Cardiac muscle cell (in vitro differentiated cells and primary cell): ENCODE measurements around the gene BCL2L2. TPM values are rescaled to one million over a fixed set of nuclear protein-coding genes. Genes with fewer than 3 reads are reported as not detected.
"Not testable (repeated sequence)": the region's sequence is repeated elsewhere in the genome, so short reads cannot be mapped to it uniquely, and the experiment has no call there.

Source experiments
- DNase-seq, 2 donors: peaks; one replicate each; pipeline versions ENCODE4 v3.0.0 to v3.0.0-alpha.2; 2010 to 2017; ENCODE audit warnings: low read depth in 1 of 2, low spot score in 1 of 2
- H3K27ac ChIP-seq: fragments of 200-600 bp; sonication (generic); 2 replicates; pipeline ENCODE4 v1.5.1; 2016
- H3K27me3 ChIP-seq: fragments of 200-600 bp; sonication (generic); 2 replicates; pipeline ENCODE4 v1.6.0; 2016; ENCODE audit warnings: control low read depth
- H3K36me3 ChIP-seq: fragments of 200-600 bp; sonication (generic); 2 replicates; pipeline ENCODE4 v1.5.1; 2016; ENCODE audit warnings: control low read depth
- H3K4me1 ChIP-seq: fragments of 200-600 bp; sonication (generic); 2 replicates; pipeline ENCODE4 v1.8.1; 2017; ENCODE audit warnings: low read depth, mild to moderate bottlenecking, mixed run types
- H3K4me3 ChIP-seq: fragments of 200-600 bp; sonication (generic); 2 replicates; pipeline ENCODE4 v1.5.1; 2016; ENCODE audit warnings: mild to moderate bottlenecking
- H3K9me3 ChIP-seq: fragments of 200-600 bp; sonication (generic); 2 replicates; pipeline ENCODE4 v1.5.1; 2017; ENCODE audit warnings: low read depth, mild to moderate bottlenecking, control low read depth
- polyA plus RNA-seq: library from polyadenylated mRNA; unstranded; fragments of >200 nt; fragmentation: Nextera tagmentation; extraction: Ambion mirVana; gene quantifications from 2 replicates; pipeline ENCODE4 v1.2.1, GENCODE V29; 2016
- total RNA-seq: library from RNA; depleted of rRNA; stranded (reverse); fragments of >200 nt; gene quantifications from 2 replicates; pipeline ENCODE4 v1.2.3, GENCODE V29; 2016
- TF ChIP-seq, protein P1 (sequence below): IDR thresholded peaks from 2 replicates; pipeline ENCODE4 v1.5.1; 2012; ENCODE audit warnings: low read depth, mild to moderate bottlenecking, low read length

Gene BCL2L2, protein sequence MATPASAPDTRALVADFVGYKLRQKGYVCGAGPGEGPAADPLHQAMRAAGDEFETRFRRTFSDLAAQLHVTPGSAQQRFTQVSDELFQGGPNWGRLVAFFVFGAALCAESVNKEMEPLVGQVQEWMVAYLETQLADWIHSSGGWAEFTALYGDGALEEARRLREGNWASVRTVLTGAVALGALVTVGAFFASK
- 28.6 and 40.7 TPM in 2 replicates for total RNA-seq
- 5.8 and 7.4 TPM in 2 replicates for polyA plus RNA-seq

DNA sequence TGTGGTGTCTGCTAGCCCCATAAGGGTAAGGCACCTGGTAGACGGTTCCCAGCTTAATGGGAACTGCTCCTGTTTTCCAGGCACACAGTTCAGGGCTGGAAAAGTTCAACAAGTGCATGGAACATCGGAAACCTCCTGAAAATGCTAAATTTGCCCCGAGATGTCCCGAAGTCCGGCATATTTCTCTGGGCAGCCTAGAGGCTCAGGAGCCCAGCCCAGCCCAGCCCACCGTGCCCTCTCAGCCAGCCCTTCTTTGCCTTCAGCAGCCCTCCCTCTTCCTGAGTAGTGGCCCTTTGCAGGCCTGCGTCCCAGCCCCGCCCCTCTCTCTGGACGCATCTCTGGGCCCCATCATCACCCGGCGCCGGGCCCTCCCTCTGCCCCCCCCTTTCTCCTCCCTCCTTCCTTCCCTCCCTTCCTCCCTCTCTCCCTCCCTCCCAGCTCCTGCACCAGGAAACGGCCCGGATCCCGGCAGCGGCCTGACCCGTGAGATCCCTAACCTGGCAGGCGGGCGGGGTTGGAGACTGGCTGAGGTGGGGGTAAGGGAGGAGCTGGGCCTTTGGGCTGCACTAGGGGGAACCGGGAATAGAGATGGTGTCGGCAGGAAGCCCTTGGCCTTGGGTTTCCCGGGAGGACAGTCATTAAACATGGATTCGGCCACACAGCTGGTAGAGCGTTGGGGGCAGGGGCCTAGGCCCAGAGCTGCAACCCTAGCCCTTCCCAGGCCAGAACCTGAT lies at the start of gene BCL2L2:
BCL2L2 (plus strand) TSS at position 422 of the 734 bp plus-strand sequence. CDS start 935 bp downstream, outside the sequence.
- TF ChIP-seq, protein P1, sequence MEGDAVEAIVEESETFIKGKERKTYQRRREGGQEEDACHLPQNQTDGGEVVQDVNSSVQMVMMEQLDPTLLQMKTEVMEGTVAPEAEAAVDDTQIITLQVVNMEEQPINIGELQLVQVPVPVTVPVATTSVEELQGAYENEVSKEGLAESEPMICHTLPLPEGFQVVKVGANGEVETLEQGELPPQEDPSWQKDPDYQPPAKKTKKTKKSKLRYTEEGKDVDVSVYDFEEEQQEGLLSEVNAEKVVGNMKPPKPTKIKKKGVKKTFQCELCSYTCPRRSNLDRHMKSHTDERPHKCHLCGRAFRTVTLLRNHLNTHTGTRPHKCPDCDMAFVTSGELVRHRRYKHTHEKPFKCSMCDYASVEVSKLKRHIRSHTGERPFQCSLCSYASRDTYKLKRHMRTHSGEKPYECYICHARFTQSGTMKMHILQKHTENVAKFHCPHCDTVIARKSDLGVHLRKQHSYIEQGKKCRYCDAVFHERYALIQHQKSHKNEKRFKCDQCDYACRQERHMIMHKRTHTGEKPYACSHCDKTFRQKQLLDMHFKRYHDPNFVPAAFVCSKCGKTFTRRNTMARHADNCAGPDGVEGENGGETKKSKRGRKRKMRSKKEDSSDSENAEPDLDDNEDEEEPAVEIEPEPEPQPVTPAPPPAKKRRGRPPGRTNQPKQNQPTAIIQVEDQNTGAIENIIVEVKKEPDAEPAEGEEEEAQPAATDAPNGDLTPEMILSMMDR: no peak
- Histone ChIP-seq H3K36me3 (peaks cover 5% of the 10 kb centered on the region), H3K4me1 (peaks cover 12% of the 10 kb centered on the region), H3K9me3 (no peaks in the 10 kb centered on the region), H3K4me3 (peak within 1 kb of the TSS; percentile 50), H3K27me3 (no peaks in the 10 kb centered on the region), H3K27ac (peak within 1 kb of the TSS; percentile 88)
- DNase-seq: peak; percentile 95 to 96

DNA sequence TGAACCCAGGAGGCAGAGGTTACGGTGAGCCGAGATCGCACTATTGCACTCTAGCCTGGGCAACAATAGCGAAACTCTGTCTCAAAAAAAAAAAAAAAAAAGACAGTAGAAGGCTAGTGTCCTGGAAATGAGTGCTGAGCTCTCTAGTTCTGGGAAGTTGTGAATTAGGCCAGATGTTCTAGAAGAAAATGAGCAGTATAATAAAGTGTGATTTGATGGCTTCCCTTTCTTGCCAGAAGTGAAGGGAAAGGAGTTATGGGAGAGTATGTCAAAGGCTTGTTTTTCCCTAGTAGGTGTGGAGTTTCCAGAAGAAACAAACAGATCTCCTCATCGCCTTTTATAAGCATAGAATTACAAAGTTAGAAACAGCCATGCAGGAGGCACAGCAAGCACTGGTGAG lies 48.4 kb upstream of the BCL2L2 start:
- Histone ChIP-seq H3K27ac (no peak overlapping the region), H3K36me3 (no peaks in the 10 kb centered on the region), H3K4me1 (no peaks in the 10 kb centered on the region), H3K9me3 (no peaks in the 10 kb centered on the region), H3K4me3 (no peak overlapping the region), H3K27me3 (peaks cover 7% of the 10 kb centered on the region)
- DNase-seq: no peak
- TF ChIP-seq, protein P1: no peak

DNA sequence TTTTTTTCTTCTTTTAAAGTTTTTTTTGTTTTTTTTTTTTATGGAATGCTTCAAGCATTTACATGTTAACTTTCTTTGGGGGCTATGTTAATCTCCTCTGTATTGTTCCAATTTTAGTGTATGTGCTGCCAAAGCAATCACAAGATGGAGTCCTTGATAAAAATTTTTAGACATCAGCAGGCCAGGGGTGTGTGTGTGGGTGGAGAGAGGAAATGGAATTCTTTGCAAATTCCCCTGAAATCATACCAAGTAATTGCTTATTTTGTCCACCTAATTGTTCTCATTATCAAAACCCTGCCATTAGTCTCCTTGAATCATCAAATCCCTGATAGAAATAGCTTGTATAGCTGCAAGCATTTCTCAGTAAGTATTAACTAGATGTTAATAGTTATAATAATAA lies 47.2 kb upstream of the BCL2L2 start:
- H3K4me3 ChIP-seq: no peak overlapping the region
- H3K27me3 ChIP-seq: peaks cover 18% of the 10 kb centered on the region
- H3K4me1 ChIP-seq: no peaks in the 10 kb centered on the region
- DNase-seq: no peak
- H3K27ac ChIP-seq: no peak overlapping the region
- no peaks in the 10 kb centered on the region for H3K36me3 ChIP-seq
- TF ChIP-seq, protein P1: no peak
- H3K9me3 ChIP-seq: no peaks in the 10 kb centered on the region

DNA sequence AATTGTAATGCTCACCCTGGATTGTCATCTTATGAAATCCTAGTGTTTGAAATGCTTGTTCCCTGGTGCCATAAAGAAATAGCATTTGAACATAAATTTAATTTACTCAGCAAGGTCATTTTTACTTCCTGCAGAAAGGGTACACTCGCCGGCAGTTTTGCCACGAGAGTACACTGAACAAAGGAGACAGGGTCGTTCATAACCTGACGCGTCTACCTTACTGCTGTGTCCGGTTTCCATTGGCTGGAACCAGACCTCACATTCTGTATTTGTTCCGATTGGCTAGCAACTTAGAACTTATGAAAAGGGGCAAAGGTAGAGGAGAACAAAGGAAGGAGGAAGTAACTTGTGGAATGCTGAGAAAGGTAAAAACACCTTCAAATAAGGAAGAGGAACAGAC lies 45.8 kb upstream of the BCL2L2 start:
- H3K27ac ChIP-seq, H3K4me3 ChIP-seq, H3K4me1 ChIP-seq, H3K36me3 ChIP-seq, DNase-seq, H3K9me3 ChIP-seq: not testable (repeated sequence)
- H3K27me3 ChIP-seq: peaks cover 18% of the 10 kb centered on the region

DNA sequence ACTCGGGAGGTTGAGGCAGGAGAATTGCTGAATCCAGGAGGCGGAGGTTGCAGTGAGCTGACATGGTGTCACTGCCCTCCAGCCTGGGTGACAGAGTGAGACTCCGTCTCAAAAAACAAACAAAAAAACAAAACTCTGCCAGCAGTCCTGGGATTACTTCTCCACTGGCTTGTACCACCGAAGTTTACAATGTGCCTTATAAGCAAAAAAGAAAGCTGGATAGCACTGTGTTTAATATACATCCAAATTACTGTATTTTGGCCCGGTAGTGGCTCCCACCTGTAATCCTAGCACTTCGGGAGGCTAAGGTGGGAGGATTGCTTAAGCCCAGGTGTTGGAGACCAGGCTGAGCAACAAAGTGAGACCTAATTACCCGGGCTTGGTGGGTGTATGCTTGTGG lies 37.4 kb upstream of the BCL2L2 start:
- Histone ChIP-seq H3K36me3 (no peaks in the 10 kb centered on the region), H3K27ac (no peak overlapping the region), H3K27me3 (peaks cover 3% of the 10 kb centered on the region), H3K4me3 (no peak overlapping the region), H3K9me3 (no peaks in the 10 kb centered on the region), H3K4me1 (no peaks in the 10 kb centered on the region)
- TF ChIP-seq, protein P1: no peak
- DNase-seq: no peak

DNA sequence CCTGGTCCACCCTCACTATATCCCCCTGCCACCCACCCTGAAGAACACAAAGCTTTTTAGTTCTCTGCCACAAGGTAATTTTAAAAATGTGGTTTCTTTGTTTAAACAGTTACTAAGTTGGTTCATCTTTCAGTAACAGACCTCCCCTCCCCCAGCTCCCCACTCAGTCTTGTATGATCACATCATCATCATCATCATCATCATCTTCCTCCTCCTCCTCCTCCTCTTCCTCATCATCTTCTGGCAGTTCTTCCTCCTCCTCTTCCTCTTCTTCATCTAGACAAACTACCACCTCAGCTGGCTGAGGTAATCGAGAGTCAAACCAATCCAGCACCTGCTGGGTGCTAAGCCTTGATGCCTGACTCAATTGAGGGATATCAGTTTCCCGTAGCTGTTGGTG lies 31.2 kb upstream of the BCL2L2 start:
- Histone ChIP-seq H3K27me3 (no peaks in the 10 kb centered on the region), H3K4me3 (no peak overlapping the region), H3K27ac (no peak overlapping the region), H3K36me3 (peaks cover 4% of the 10 kb centered on the region), H3K9me3 (no peaks in the 10 kb centered on the region), H3K4me1 (peaks cover 6% of the 10 kb centered on the region)
- DNase-seq: no peak
- TF ChIP-seq, protein P1: no peak
